ENCODE results near the gene TMED6. TPM values are rescaled to one million over a fixed set of nuclear protein-coding genes. Genes with fewer than 3 reads are reported as not detected.

TMED6 gene
- total RNA-seq, 2 experiments from 2014 or later = 1.5 to 2.1 TPM

DNA sequence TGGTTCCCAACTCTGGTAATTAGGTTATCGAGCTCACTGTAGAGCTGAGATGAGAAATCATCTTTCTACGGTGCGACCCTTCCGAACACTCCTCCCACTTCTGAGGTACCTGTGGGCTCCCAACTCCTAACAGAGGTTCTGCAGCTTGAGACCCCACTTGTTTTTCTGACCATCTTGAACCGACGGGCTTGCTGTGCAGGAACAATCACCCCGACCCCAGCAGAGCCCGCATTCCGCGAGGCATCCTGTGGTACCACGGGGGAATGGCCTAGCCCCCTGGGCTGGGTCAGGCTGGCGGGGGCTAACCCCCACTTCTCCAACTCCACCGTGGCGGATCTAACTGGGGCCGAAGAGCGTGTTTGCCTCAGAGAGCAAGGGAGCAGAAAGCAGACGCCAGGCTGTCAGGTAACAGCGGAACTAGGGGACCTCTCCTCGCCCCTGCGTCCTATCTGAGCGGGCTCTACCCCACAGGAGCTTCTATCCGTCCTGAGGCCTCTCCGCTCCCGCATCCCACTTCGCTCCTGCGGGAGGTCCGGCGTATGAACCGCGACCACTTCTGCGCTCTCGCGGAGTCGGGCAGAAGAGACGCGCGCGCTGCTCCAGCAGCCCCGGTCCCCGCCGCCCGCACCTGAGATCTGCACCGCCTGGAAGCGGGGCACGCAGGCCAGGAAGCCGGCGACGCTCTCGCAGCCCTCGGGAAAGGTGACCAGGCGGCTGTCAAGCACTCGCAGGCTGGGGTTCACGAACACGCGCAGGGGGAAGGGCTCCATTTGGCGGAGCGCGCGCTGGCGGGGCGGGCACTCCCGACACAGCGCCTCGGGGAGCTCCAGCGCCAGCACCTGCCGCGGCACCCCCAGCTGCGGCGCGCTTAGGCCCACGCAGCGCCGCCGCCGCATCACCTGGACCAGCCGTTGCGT, 22.0 kb downstream of the TMED6 start:
- intact Hi-C loops (cut with DNase I, micrococcal nuclease) = loop anchor here (1.0 to 10.0 kb wide), 5 partner anchors 10 to 1195 kb away; partner anchors contain the start of genes COG8 (in 2 of the 2), NIP7 (in 2 of the 2), COG4 (in 1 of the 2) and EXOSC6 (in 1 of the 2)
- POLR2A ChIA-PET = interaction anchor here (1.0 to 5.1 kb wide), 10 partner anchors 10 to 196 kb away, joined by 3 to 70 read pairs (median 6); partner anchors contain the start of genes COG8, CYB5B, NIP7 and TERF2
- TF ChIP-seq, protein P1, sequence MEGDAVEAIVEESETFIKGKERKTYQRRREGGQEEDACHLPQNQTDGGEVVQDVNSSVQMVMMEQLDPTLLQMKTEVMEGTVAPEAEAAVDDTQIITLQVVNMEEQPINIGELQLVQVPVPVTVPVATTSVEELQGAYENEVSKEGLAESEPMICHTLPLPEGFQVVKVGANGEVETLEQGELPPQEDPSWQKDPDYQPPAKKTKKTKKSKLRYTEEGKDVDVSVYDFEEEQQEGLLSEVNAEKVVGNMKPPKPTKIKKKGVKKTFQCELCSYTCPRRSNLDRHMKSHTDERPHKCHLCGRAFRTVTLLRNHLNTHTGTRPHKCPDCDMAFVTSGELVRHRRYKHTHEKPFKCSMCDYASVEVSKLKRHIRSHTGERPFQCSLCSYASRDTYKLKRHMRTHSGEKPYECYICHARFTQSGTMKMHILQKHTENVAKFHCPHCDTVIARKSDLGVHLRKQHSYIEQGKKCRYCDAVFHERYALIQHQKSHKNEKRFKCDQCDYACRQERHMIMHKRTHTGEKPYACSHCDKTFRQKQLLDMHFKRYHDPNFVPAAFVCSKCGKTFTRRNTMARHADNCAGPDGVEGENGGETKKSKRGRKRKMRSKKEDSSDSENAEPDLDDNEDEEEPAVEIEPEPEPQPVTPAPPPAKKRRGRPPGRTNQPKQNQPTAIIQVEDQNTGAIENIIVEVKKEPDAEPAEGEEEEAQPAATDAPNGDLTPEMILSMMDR (IDR thresholded peaks at IDR 0.05) = no peak
- peaks cover 52% of the 10 kb centered on the region for H3K36me3 ChIP-seq (ENCODE audit: insufficient read depth, low read length)
- Mint-ChIP-seq H3K36me3 (ENCODE audit: low read depth) (peaks cover 65% of the 10 kb centered on the region), H3K27me3 (no peaks in the 10 kb centered on the region), H3K4me3 (peak overlapping the region; percentile 82), H3K27ac (peak overlapping the region; percentile 72), H3K4me1 (ENCODE audit: low read depth) (peaks cover 48% of the 10 kb centered on the region), H3K9me3 (no peaks in the 10 kb centered on the region)
- H3K9me3 ChIP-seq (ENCODE audit: control insufficient read depth in 1 of 2, insufficient read depth in 1 of 2, low read length in 2 of 2) = no peaks in the 10 kb centered on the region
- peak overlapping the region in 1 of 2 donors; percentile 86 for H3K27ac ChIP-seq (ENCODE audit: low read depth in 1 of 2, low read length in 2 of 2)
- DNase-seq = peak in 12 of 14 experiments; percentile 26 to 77 (median 44)
- H3K4me1 ChIP-seq (ENCODE audit: insufficient read depth, low read length) = peaks cover 49% of the 10 kb centered on the region
- H3K4me3 ChIP-seq (ENCODE audit: low read length) = peak overlapping the region; percentile 61
- peak; percentile 66 for ATAC-seq (ENCODE audit: poor library complexity)
- CTCF ChIA-PET = interaction anchor here (1.5 kb wide), 1 partner anchor 9 kb away, joined by 6 read pairs; no protein-coding TSS in a partner anchor
- no peaks in the 10 kb centered on the region for H3K27me3 ChIP-seq (ENCODE audit: control insufficient read depth in 1 of 2, insufficient read depth in 2 of 2, low read length in 2 of 2)

DNA sequence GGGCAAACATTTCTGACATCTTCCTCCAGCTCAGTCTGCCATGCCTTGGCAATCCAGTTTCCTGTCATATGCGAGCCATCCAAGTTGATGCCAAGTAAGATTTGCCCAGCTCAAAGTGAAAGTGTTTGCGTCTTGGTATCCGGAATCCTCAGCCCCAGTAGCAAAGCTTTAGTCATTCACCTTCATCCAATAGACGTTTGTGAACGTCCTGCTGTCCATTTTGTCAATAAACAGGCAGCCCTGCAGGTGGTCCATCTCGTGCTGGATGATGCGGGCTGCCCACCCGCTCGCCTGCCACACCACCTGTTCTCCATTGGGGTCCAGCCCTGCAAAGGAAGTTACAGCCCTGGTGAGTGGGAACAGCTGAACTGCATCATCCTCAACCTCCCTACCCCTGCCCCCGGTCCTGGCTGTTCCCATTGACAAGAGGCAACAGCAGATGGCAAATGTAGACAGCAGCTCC, 22.7 kb downstream of the TMED6 start:
- intact Hi-C loops (cut with DNase I, micrococcal nuclease) = no loop called here
- no peaks in the 10 kb centered on the region for H3K9me3 ChIP-seq (ENCODE audit: control insufficient read depth in 1 of 2, insufficient read depth in 1 of 2, low read length in 2 of 2)
- peaks cover 51% of the 10 kb centered on the region for H3K36me3 ChIP-seq (ENCODE audit: insufficient read depth, low read length)
- Mint-ChIP-seq H3K4me1 (ENCODE audit: low read depth) (peaks cover 43% of the 10 kb centered on the region), H3K4me3 (peak overlapping the region; percentile 82), H3K27me3 (no peaks in the 10 kb centered on the region), H3K27ac (peak overlapping the region; percentile 72), H3K9me3 (no peaks in the 10 kb centered on the region), H3K36me3 (ENCODE audit: low read depth) (peaks cover 65% of the 10 kb centered on the region)
- TF ChIP-seq, protein P1 (IDR thresholded peaks at IDR 0.05) = no peak
- ChIA-PET POLR2A (interaction anchor here (0.6 to 5.1 kb wide), 7 partner anchors 10 to 196 kb away, joined by 3 to 70 read pairs (median 6); partner anchors contain the start of genes COG8, NIP7, TERF2 and UTP4), CTCF (no interaction called here)
- H3K27ac ChIP-seq (ENCODE audit: low read depth in 1 of 2, low read length in 2 of 2) = no peak overlapping the region
- H3K4me3 ChIP-seq (ENCODE audit: low read length) = peak overlapping the region; percentile 15
- peaks cover 47% of the 10 kb centered on the region for H3K4me1 ChIP-seq (ENCODE audit: insufficient read depth, low read length)
- DNase-seq = peak in 1 of 14 experiments; percentile 24
- no peaks in the 10 kb centered on the region for H3K27me3 ChIP-seq (ENCODE audit: control insufficient read depth in 1 of 2, insufficient read depth in 2 of 2, low read length in 2 of 2)
- ATAC-seq (ENCODE audit: poor library complexity) = no peak

DNA sequence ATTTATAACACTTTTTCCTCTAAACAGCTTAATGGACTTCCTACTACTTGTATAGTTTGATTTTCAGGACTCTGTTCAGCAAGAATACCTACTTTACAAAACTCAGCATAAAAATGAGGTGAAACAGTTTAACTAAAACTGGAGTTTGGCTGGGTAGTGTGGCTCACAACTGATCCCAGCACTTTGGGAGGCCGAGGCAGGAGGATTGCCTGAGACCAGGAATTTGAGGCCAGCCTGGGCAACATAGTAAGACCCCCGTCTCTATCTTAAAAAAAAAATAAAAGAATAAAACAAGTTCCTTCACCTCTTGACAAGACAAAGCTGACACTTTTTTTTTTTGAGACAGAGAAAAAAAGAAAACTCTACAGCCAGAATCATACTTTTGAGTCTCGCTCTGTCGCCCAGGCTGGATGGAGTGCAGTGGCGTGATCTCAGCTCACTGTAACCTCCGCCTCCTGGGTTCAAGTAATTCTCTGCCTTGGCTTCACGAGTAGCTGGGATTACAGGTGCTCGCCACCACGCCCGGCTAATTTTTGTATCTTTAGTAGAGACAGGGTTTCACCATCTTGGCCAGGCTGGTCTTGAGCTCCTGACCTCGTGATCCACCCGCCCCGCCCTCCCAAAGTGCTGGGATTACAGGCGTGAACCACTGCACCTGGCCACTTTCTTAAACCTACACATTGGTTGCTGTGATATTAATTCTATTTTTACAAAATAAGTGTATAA, 23.8 kb downstream of the TMED6 start:
- Histone ChIP-seq H3K36me3 (ENCODE audit: insufficient read depth, low read length) (peaks cover 50% of the 10 kb centered on the region), H3K27ac (ENCODE audit: low read depth in 1 of 2, low read length in 2 of 2) (no peak overlapping the region), H3K4me1 (ENCODE audit: insufficient read depth, low read length) (peaks cover 47% of the 10 kb centered on the region), H3K27me3 (ENCODE audit: control insufficient read depth in 1 of 2, insufficient read depth in 2 of 2, low read length in 2 of 2) (no peaks in the 10 kb centered on the region), H3K4me3 (ENCODE audit: low read length) (no peak overlapping the region), H3K9me3 (ENCODE audit: control insufficient read depth in 1 of 2, insufficient read depth in 1 of 2, low read length in 2 of 2) (no peaks in the 10 kb centered on the region)
- Mint-ChIP-seq H3K36me3 (ENCODE audit: low read depth) (peaks cover 63% of the 10 kb centered on the region), H3K4me1 (ENCODE audit: low read depth) (peaks cover 40% of the 10 kb centered on the region), H3K27me3 (no peaks in the 10 kb centered on the region), H3K4me3 (peak overlapping the region; percentile 82), H3K9me3 (no peaks in the 10 kb centered on the region), H3K27ac (peak overlapping the region; percentile 72)
- DNase-seq (no peak), ATAC-seq (ENCODE audit: poor library complexity) (no peak)
- intact Hi-C loops (cut with DNase I, micrococcal nuclease) = no loop called here
- TF ChIP-seq, protein P1 (IDR thresholded peaks at IDR 0.05) = no peak
- POLR2A ChIA-PET = interaction anchor here (0.6 to 5.1 kb wide), 5 partner anchors 12 to 1396 kb away, joined by 3 to 70 read pairs (median 4); partner anchors contain the start of genes COG8 and NIP7
- CTCF ChIA-PET = no interaction called here
